ENCODE measurements around the gene TTC19.

- TF ChIP-seq CTCF (IDR thresholded peaks at IDR 0.05; ENCODE audit: control extremely low read depth in 1 of 3, insufficient read depth in 1 of 3, low read depth in 1 of 3, low read length in 3 of 3) (no peak), EZH2 (IDR thresholded peaks at IDR 0.05; ENCODE audit: low read depth, low read length, severe bottlenecking) (no peak), CHD1 (IDR thresholded peaks at IDR 0.05; ENCODE audit: low read depth, low read length) (no peak), KDM5A (IDR thresholded peaks at IDR 0.05; ENCODE audit: low read length) (no peak), POU5F1 (IDR thresholded peaks at IDR 0.05; ENCODE audit: low read depth, low read length) (peak; percentile 84; the same call in 1 of the 2 replicates), HDAC2 (IDR thresholded peaks at IDR 0.05; ENCODE audit: borderline replicate concordance in 1 of 2, low read depth in 2 of 2, low read length in 2 of 2) (no peak), CEBPB (IDR thresholded peaks at IDR 0.05; ENCODE audit: low read depth, low read length) (no peak), USF2 (IDR thresholded peaks at IDR 0.05; ENCODE audit: low read length) (no peak), JUND (IDR thresholded peaks at IDR 0.05; ENCODE audit: low read length) (no peak), SAP30 (IDR thresholded peaks at IDR 0.05; ENCODE audit: insufficient read depth, insufficient replicate concordance, low read length) (no peak)
These were observed 44.9 kb downstream of the TTC19 start for GRCh38 chr17:16044487-16044886.

Data from H1 (cell line).